HepG2 (cell line): ENCODE measurements around the gene LCTL. TPM values are rescaled to one million over a fixed set of nuclear protein-coding genes. Genes with fewer than 3 reads are reported as not detected.

Experiments used
- BORCS8-MEF2B ChIP-seq: sonication (generic); formaldehyde crosslinking; IDR thresholded peaks from 2 replicates; pipeline ENCODE4 v1.8.0; 2022; ENCODE audit warnings: mild to moderate bottlenecking, missing genetic modification reagents
- CTCF ChIP-seq: sonication (generic); formaldehyde crosslinking; IDR thresholded peaks from 2 replicates; pipeline ENCODE4 v1.5.0; 2020; ENCODE audit warnings: mild to moderate bottlenecking, missing genetic modification reagents, moderate library complexity
- ELF1 ChIP-seq: sonication (generic); formaldehyde crosslinking; IDR thresholded peaks from 2 replicates; pipeline ENCODE4 v1.4.0; 2020; ENCODE audit warnings: missing genetic modification reagents
- HNRNPLL ChIP-seq: fragments of 200-400 bp; formaldehyde crosslinking; IDR thresholded peaks from 2 replicates; pipeline ENCODE4 v1.6.1; 2017; ENCODE audit warnings: mild to moderate bottlenecking, low read depth, low read length; ENCODE audit not compliant: poor library complexity, severe bottlenecking
- MIER3 ChIP-seq: IDR thresholded peaks from 2 replicates; pipeline ENCODE4 v1.6.1; 2016; ENCODE audit warnings: missing compliant biosample characterization, borderline replicate concordance
- NFIC ChIP-seq: IDR thresholded peaks from 2 replicates; pipeline ENCODE4 v1.6.1; 2012; ENCODE audit warnings: mild to moderate bottlenecking, low read length, inconsistent platforms
- NPAS2 ChIP-seq: sonication (generic); formaldehyde crosslinking; IDR thresholded peaks from 2 replicates; pipeline ENCODE4 v1.8.0; 2022; ENCODE audit warnings: mild to moderate bottlenecking, missing genetic modification reagents, borderline replicate concordance
- PCBP1 ChIP-seq: fragments of 200-400 bp; formaldehyde crosslinking; IDR thresholded peaks from 2 replicates; pipeline ENCODE4 v1.6.1; 2017; ENCODE audit warnings: mild to moderate bottlenecking, low read depth, low read length, borderline replicate concordance
- RCOR2 ChIP-seq: IDR thresholded peaks from 2 replicates; pipeline ENCODE4 v1.6.1; 2016; ENCODE audit warnings: missing biosample characterization, missing genetic modification reagents
- RFX5 ChIP-seq: IDR thresholded peaks from 2 replicates; pipeline ENCODE4 v1.6.1; 2011; ENCODE audit warnings: low read depth, low read length, improper control_type of control experiment
- TCF7L2 ChIP-seq: IDR thresholded peaks from 2 replicates; pipeline ENCODE4 v1.6.1; 2011; ENCODE audit warnings: mild to moderate bottlenecking, low read depth, low read length, moderate library complexity
- TEAD3 ChIP-seq: optimal IDR thresholded peaks from 2 replicates; pipeline ENCODE3; 2016; ENCODE audit warnings: borderline replicate concordance
- ZBTB1 ChIP-seq: sonication (generic); formaldehyde crosslinking; IDR thresholded peaks from 2 replicates; pipeline ENCODE4 v1.4.0; 2020; ENCODE audit warnings: missing genetic modification reagents, borderline replicate concordance
- ZBTB21 ChIP-seq: sonication (generic); formaldehyde crosslinking; IDR thresholded peaks from 2 replicates; pipeline ENCODE4 v1.4.0; 2020; ENCODE audit warnings: missing genetic modification reagents
- ZBTB25 ChIP-seq: IDR thresholded peaks from 2 replicates; pipeline ENCODE4 v1.6.1; 2018; ENCODE audit warnings: missing genetic modification reagents
- ZMYM3 ChIP-seq: sonication (generic); formaldehyde crosslinking; IDR thresholded peaks from 2 replicates; pipeline ENCODE4 v1.5.1; 2020; ENCODE audit warnings: mild to moderate bottlenecking, missing genetic modification reagents
- ZNF17 ChIP-seq: sonication (generic); formaldehyde crosslinking; IDR thresholded peaks from 2 replicates; pipeline ENCODE4 v1.5.0; 2020; ENCODE audit warnings: mild to moderate bottlenecking, missing genetic modification reagents
- ZNF282 ChIP-seq: fragments of 450-650 bp; IDR thresholded peaks from 2 replicates; pipeline ENCODE4 v1.6.1; 2018; ENCODE audit not compliant: partially characterized antibody
- ZNF512 ChIP-seq: sonication (generic); formaldehyde crosslinking; IDR thresholded peaks from 2 replicates; pipeline ENCODE4 v1.4.0; 2020; ENCODE audit warnings: mild to moderate bottlenecking, missing genetic modification reagents
- ZNF558 ChIP-seq: sonication (generic); formaldehyde crosslinking; IDR thresholded peaks from 2 replicates; pipeline ENCODE4 v1.9.0; 2022; ENCODE audit warnings: mild to moderate bottlenecking, missing genetic modification reagents, borderline replicate concordance
- ZNF563 ChIP-seq: sonication (generic); formaldehyde crosslinking; IDR thresholded peaks from 2 replicates; pipeline ENCODE4 v1.8.0; 2022; ENCODE audit warnings: mild to moderate bottlenecking, moderate library complexity, missing genetic modification reagents
- ZNF704 ChIP-seq: sonication (generic); formaldehyde crosslinking; IDR thresholded peaks from 2 replicates; pipeline ENCODE4 v1.8.1; 2023; ENCODE audit warnings: mild to moderate bottlenecking, inconsistent platforms, moderate library complexity, missing genetic modification reagents, borderline replicate concordance
- ZNF746 ChIP-seq: sonication (generic); formaldehyde crosslinking; IDR thresholded peaks from 2 replicates; pipeline ENCODE4 v1.8.0; 2022; ENCODE audit warnings: mild to moderate bottlenecking, missing genetic modification reagents
- ZNF879 ChIP-seq: sonication (generic); formaldehyde crosslinking; IDR thresholded peaks from 2 replicates; pipeline ENCODE4 v1.8.1; 2023; ENCODE audit warnings: missing genetic modification reagents
- ZSCAN22 ChIP-seq: sonication (generic); formaldehyde crosslinking; IDR thresholded peaks from 2 replicates; pipeline ENCODE4 v1.4.0; 2020; ENCODE audit warnings: mild to moderate bottlenecking, missing genetic modification reagents
- polyA plus RNA-seq, 8 experiments: library from polyadenylated mRNA; depleted of rRNA in 3 of 8; stranded (reverse) in 7 of 8; unstranded in 1 of 8; fragments of >200 nt; fragmentation: Illumina TruSeq in 4 of 8; extraction: Trizol in 4 of 8; gene quantifications; 2 replicates each; pipeline versions ENCODE4 v1.2.1 to v1.2.3, GENCODE V29; 2011 to 2016; ENCODE audit warnings: low read depth in 4 of 8, missing spikeins in 1 of 8, mixed read lengths in 1 of 8; ENCODE audit not compliant: insufficient read depth in 1 of 8
- total RNA-seq, 5 experiments: library from RNA; depleted of rRNA; stranded (reverse); fragments of >200 nt; fragmentation: Illumina TruSeq; extraction: Trizol; gene quantifications; 2 replicates each; pipeline ENCODE4 v1.2.3, GENCODE V29; 2016; ENCODE audit warnings: low read depth in 1 of 5

The LCTL gene
- total and polyA plus RNA-seq, 2 of the 13 experiments (the other 11 are each of a cell fraction or from before 2014, with no cell fraction given) = 0.96 to 1.4 TPM

- TF ChIP-seq ZBTB1 (CRISPR knock-in tag) = no peak
- peak; percentile 43 for TF ChIP-seq HNRNPLL
- TF ChIP-seq PCBP1 = 0 out of 2 replicates have a peak, but pooled peaks have one; percentile 54
- peak; percentile 56; the same call in 1 of the 2 replicates for TF ChIP-seq ZNF563 (CRISPR knock-in tag)
- TF ChIP-seq CTCF (CRISPR knock-in tag) = no peak
- no peak for TF ChIP-seq ZMYM3 (CRISPR knock-in tag)
- no peak for TF ChIP-seq ZSCAN22 (CRISPR knock-in tag)
- no peak; the same call in 1 of the 2 replicates for TF ChIP-seq ZNF879 (CRISPR knock-in tag)
- no peak for TF ChIP-seq ZNF512 (CRISPR knock-in tag)
- TF ChIP-seq TEAD3 (CRISPR knock-in tag) = no peak
- no peak; the same call in 1 of the 2 replicates for TF ChIP-seq ZNF704 (CRISPR knock-in tag)
- TF ChIP-seq RCOR2 (CRISPR knock-in tag) = no peak
- TF ChIP-seq TCF7L2 = no peak
- TF ChIP-seq ZBTB25 (CRISPR knock-in tag) = no peak; the same call in none of the 2 replicates
- peak; percentile 61; the same call in 1 of the 2 replicates for TF ChIP-seq ZNF17 (CRISPR knock-in tag)
- no peak for TF ChIP-seq MIER3 (CRISPR knock-in tag)
- TF ChIP-seq ZBTB21 (CRISPR knock-in tag) = peak; percentile 25; the same call in 1 of the 2 replicates
- TF ChIP-seq ZNF558 = peak; percentile 53; the same call in 1 of the 2 replicates
- no peak for TF ChIP-seq NPAS2 (CRISPR knock-in tag)
- TF ChIP-seq ZNF746 (CRISPR knock-in tag) = no peak
- TF ChIP-seq BORCS8-MEF2B = 0 out of 2 replicates have a peak, but pooled peaks have one; percentile 43
- no peak for TF ChIP-seq ZNF282
- 0 out of 2 replicates have a peak, but pooled peaks have one; percentile 61 for TF ChIP-seq NFIC
- peak; percentile 44; the same call in 1 of the 2 replicates for TF ChIP-seq ELF1 (CRISPR knock-in tag)
- TF ChIP-seq RFX5 = no peak
Measured at GRCh38 chr15:66504563-66505429, 61.0 kb downstream of the LCTL start, which contains the start of the genes RPL4 and ZWILCH (continued).
